GM12891 (cell line): ENCODE results near the gene SATL1. TPM values are rescaled to one million over a fixed set of nuclear protein-coding genes. Genes with fewer than 3 reads are reported as not detected.
"Not testable (repeated sequence)": the region's sequence is repeated elsewhere in the genome, so short reads cannot be mapped to it uniquely, and the experiment has no call there.

Experiments used
- DNase-seq: peaks from one replicate; pipeline ENCODE4 v3.0.0; 2011; ENCODE audit warnings: low spot score; ENCODE audit not compliant: insufficient read length
- FAIRE-seq: peaks from 2 replicates; lab custom pipeline; 2011; peaks lifted over from hg19 to GRCh38; lab: Jason Lieb, UNC
- PAX5 ChIP-seq: IDR thresholded peaks from 2 replicates; pipeline ENCODE4 v1.6.1; 2011; ENCODE audit warnings: low read length, moderate library complexity, mild to moderate bottlenecking; ENCODE audit not compliant: insufficient read depth, severe bottlenecking
- POLR2A ChIP-seq: IDR thresholded peaks from 2 replicates; pipeline ENCODE4 v1.6.1; 2011; ENCODE audit warnings: low read depth, low read length, control low read depth
- POLR2AphosphoS5 ChIP-seq: IDR thresholded peaks from 2 replicates; pipeline ENCODE4 v1.6.1; 2011; ENCODE audit warnings: low read depth, low read length, control low read depth
- POU2F2 ChIP-seq: IDR thresholded peaks from 2 replicates; pipeline ENCODE4 v1.6.1; 2011; ENCODE audit warnings: low read depth, mild to moderate bottlenecking, control low read depth, low read length, moderate library complexity
- SPI1 ChIP-seq: IDR thresholded peaks from 2 replicates; pipeline ENCODE4 v1.6.1; 2011; ENCODE audit warnings: low read depth, low read length, control low read depth
- TAF1 ChIP-seq: IDR thresholded peaks from 2 replicates; pipeline ENCODE4 v1.6.1; 2011; ENCODE audit warnings: low read depth, low read length, control low read depth
- polyA plus RNA-seq: library from polyadenylated mRNA; unstranded; fragments of >200 nt; gene quantifications from one replicate; pipeline ENCODE4 v1.2.1, GENCODE V29; 2012; ENCODE audit warnings: low read depth, missing spikeins, inconsistent platforms; ENCODE audit not compliant: missing spikeins

SATL1 gene, protein sequence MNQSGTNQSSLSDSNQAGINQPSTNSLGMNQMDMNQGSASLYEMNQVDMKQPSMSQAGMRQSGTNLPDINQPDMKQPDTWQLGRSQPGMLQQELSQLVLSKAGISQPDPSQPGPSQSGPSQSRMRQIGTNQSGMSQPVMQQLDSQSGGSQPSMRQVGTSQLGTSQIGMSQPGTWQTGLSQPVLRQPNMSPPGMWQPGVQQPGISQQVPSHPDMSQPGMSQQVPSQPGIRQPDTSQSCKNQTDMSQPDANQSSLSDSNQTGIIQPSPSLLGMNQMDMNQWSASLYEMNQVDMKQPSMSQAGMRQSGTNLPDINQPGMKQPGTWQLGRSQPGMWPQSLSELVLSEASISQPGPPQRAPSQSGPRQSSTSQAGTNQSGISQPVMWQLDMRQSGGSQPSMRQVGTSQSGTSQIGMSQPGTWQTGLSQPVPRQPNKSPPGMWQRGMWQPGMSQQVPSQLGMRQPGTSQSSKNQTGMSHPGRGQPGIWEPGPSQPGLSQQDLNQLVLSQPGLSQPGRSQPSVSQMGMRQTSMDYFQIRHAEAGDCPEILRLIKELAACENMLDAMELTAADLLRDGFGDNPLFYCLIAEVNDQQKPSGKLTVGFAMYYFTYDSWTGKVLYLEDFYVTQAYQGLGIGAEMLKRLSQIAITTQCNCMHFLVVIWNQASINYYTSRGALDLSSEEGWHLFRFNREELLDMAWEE
- not detected for polyA plus RNA-seq

DNA sequence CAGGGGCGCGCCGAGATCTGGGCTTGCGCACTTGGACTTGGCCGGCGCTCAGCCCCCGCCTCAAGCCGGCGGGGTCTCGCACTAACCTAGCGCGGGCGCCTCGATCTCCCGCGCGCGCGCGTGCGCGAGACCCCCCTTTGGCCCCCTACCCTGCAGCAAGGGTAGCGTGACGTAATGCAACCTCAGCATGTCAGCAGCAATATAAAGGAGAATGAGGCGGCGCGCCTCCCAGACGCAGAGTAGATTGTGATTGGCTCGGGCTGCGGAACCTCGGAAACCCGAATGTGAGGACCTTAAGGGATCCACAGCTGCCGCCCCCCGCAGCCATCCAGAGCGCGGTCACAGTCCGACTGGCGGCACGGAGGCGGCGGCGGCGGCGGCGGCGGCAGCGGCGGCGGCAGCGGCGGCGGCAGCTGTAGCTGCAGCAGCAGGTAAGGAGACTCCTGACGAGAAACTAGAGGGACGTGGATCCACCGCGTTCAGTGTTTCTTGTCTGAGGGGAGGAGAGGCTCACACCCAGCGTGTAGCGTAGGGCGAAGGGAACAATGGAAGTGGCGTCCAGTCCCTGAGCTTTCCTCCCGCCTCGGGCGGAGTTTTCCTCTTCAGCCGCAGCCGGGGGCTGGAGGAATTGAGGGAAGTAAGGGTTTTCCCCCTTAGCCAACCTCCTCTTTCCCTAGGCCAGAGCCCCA, at the start of gene SATL1, which contains the start of gene ZNF711:
Gene SATL1, minus strand, starts transcription at position 19 of the 689 bp plus-strand sequence. CDS start 134,811 bp downstream, outside the sequence.
Gene ZNF711, plus strand, starts transcription at position 231 of the 689 bp plus-strand sequence. CDS start 3,582 bp downstream, outside the sequence.
- DNase-seq (no peak), FAIRE-seq (no peak)
- TF ChIP-seq POLR2A (no peak), TAF1 (no peak), PAX5 (no peak), POU2F2 (no peak), SPI1 (no peak), POLR2AphosphoS5 (no peak)

DNA sequence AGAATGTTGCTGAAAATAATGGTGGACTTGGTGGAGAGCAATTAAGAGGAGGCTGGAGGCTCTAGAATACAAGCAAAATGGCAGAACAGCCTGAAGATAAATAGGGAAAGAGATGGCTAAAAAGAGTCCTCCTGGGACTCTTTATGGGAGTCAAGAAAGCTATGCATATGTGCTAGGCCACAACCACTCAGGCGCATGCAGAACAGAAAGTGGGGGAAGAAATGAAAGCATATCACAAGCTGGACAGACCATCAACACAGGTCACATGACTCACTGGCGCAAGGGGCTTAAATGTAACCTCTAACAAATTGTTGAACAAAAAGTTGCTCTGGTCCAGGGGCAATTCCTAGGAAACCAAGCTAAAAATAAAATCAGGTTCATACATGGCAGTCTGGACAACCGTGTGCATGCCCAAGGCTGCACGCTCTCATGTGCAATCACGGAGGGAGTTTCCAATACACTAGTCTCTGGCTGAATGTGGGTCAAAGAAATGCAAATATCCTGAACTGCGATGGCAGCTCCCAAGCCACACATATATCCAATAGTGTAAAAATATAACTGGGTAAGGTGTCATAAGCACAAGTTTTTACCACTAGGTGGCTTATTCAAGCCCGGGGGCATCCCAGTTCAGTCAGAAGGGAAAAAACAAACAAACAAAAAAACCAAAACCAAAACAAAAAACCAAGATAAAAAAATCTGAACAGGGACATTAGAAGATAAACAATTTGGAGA, 45.6 kb upstream of the SATL1 start:
- FAIRE-seq (no peak), DNase-seq (no peak)
- TF ChIP-seq POU2F2 (no peak), POLR2AphosphoS5 (no peak), PAX5 (no peak), SPI1 (no peak), TAF1 (no peak), POLR2A (no peak)

DNA sequence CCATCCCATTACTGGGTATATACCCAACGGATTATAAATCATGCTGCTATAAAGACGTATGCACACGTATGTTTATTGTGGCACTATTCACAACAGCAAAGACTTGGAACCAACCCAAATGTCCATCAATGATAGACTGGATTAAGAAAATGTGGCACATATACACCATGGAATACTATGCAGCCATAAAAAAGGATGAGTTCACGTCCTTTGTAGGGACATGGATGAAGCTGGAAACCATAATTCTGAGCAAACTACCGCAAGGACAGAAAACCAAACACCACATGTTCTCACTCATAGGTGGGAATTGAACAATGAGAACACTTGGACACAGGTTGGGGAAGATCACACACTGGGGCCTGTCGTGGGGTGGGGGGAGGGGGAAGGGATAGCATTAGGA, 41.7 kb upstream of the SATL1 start:
- FAIRE-seq, DNase-seq: not testable (repeated sequence)

DNA sequence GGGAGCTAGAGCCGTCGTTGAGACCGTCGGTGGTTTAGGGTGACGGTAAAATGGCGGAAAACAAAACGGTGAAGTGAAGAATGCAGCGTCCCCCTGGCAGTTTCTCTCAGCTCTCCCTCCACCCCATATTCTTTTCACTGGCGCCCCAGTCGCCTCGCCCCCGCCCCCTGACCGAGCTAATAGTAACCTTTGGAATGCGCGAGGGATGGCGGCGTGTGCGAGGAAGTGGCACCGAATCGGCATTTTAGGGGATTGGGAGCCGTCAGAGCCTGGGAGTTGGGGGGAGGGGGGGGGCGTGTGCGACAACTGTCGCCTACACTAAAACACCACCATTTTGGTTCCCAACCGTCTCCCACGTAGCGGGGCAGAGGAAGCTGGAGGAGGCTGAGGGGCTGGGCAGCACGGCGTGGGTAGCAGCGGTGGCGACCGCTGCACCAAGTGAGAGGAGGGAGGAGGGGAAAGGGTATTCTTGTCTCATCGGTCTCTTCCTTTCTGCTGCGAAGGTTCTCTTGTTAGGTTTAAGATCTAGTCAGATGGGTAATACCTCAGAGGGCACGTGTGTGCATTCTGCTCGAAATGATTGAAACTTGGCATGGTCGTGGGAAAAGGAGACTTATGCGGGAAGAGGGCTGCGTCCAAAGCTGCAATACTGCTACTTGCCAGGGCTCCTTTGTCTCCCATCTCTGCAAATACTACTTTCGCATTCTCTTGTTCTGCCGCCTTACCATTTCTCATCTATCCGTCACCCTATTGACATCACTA, 1.1 kb upstream of the SATL1 start:
- DNase-seq (no peak), FAIRE-seq (peak; percentile 26)
- TF ChIP-seq SPI1 = no peak
- TF ChIP-seq TAF1 = no peak
- TF ChIP-seq PAX5 = no peak
- TF ChIP-seq POU2F2 = no peak
- no peak for TF ChIP-seq POLR2A
- TF ChIP-seq POLR2AphosphoS5 = no peak

DNA sequence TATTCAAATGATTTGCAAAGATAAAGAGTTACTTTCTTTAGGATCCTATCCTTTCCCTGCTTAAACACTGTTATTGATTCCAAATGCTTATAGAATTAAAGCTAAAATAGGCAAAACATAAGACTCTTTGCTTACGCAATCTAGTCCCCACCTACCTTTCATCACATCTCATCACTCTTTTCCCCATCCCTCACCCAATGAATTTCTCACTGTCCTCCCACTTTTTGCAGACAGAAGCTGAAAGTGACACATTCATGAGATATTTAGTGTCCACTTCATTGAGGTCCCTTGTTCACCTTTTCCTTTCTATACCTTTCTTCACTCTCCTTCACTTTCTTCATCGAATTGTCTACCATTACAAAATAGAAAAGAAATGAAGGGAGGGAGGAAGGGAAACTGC, 424 bp downstream of the SATL1 start:
- DNase-seq = no peak
- no peak for FAIRE-seq
- TF ChIP-seq POLR2A = no peak
- no peak for TF ChIP-seq TAF1
- TF ChIP-seq POU2F2 = no peak
- TF ChIP-seq POLR2AphosphoS5 = no peak
- no peak for TF ChIP-seq SPI1
- no peak for TF ChIP-seq PAX5

DNA sequence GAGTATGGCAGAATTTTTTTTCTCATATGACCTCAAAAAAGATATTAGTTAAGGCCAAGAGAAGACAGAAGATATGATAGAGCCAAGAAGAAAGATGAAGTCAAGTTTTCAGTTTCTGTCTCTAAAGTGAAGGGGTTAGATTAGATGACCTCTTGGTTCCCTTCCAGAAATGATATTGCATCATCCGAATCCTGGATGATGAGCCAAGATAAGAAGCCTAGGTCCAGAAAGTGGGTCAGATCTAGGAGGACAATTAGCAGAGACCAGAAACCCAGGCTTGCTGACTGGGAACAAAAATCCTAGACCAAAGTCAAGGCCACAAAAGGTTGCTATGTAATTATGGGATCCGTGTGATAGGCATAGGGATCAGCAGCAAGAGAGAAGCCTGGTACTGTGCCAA, 20.2 kb downstream of the SATL1 start:
- FAIRE-seq = no peak
- DNase-seq = no peak
- TF ChIP-seq SPI1 (no peak), TAF1 (no peak), PAX5 (no peak), POLR2AphosphoS5 (no peak)

DNA sequence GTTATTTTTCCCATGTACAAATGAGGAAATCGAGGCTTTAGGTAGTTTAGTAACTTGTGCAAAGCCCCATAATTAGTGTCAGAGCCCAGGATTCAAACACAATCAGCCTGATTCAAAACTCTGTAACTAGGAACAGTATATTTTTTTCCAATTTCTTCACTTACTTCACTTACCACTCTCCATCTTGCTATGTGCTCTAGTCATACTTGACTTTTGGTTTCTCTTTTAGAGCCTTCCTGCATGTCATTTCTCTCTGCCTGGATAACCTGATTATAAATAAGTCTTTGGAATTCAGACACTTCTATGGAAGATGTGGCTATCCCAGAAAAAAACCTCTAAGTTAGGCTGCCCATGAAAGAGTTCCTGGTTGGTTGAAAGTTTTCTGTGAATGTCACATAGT, 22.2 kb downstream of the SATL1 start:
- no peak for DNase-seq
- TF ChIP-seq TAF1 = no peak
- TF ChIP-seq POLR2AphosphoS5 = no peak
- TF ChIP-seq PAX5 = no peak
- no peak for TF ChIP-seq POLR2A
- TF ChIP-seq SPI1 = no peak
- TF ChIP-seq POU2F2 = no peak
- no peak for FAIRE-seq

DNA sequence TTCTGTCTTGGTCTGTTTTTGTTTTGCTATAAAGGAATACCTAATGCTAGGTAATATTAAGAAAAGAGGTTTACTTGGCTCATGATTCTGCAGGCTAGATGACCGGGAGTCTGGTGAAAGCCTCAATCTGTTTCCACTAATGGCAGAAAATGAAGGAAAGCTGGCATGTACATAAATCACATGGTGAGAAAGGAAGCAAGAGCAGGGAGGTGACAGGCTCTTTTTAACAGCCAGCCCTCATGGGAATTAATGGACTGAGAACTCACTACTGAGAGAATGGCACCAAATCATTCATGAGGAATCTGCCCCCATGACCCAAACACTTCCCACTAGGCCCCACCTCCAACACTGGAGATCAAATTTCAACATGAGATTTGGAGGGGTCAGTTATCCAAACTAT, 27.6 kb downstream of the SATL1 start:
- FAIRE-seq (no peak), DNase-seq (no peak)
- TF ChIP-seq PAX5 (no peak), POU2F2 (no peak)

DNA sequence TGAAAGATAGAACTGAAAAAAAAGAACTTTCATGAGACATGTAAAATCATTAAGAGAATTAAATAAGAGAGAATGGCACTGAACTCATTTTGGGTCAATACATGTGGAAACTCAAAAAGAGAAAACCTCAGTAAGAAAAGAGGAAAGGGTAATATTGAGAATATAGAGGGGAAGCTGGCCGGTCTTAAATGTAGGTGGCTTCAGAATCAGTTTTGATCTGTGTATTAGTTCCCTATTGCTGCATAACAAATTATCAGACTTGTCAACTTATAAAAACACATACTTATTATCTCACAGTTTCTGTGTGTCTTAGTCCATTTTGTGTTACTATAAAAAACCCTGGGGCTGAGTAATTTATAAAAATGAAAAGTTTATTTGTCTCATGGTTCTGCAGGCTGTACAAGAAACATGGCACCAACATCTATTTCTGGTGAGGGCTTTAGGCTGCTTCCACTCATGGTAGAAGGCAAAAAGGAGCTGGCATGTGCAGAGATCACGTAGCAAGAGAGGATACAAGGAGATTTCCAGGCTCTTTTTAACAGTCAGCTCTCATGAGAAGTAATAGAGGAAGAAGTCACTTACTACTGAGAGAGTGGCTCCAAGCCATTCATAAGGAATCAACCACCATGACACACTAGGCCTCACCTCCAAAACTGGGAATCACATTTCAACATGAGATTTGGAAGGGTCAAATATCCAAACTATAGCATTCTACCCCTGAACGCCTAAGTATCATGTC, 29.6 kb downstream of the SATL1 start:
- DNase-seq = no peak
- FAIRE-seq = no peak
- no peak for TF ChIP-seq SPI1
- TF ChIP-seq POLR2AphosphoS5 = no peak
- TF ChIP-seq POU2F2 = no peak
- TF ChIP-seq POLR2A = no peak
- no peak for TF ChIP-seq TAF1
- no peak for TF ChIP-seq PAX5
